ENCODE results near the gene AGAP2.

AGAP2 gene

DNA sequence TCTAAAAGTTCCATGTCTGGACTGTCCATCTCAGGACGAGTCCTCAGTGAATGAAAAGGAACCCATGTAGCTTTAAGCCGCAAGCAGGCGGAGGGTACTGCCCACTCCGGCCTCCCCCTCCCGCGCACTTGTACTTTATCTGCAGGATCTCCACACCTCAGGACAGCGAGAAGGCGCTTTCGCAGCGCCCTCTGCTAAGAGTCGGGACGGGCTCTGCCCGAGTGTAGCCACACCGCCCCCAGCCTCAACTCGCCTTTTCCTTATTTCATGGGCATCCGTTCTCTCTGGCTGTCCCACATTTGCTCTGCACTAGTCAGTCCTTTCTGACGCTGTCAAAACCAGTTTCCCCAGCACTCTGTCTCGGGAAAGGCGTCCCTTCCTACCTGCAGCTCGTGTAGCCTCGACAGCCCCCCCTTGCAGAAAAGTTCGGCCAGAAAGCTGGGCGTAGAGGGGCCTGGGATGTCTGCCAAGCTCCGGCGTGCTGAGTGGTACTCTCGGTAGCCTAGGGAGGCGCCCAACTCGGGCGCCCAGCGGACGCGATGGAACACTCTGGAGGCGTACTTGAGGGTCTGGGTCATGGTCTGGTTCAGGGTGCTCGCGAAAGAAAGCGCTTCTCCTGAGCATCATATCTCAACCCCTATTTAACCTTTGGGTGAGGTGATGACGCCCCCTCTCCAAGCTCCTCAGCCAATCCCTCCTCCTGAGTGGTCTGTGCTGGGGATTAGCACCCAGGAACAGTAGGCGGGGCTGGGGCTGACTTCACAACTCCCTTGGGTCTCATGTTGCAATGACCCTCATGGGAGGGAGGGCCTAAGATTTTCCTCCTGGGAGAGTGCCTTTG is 28.1 kb upstream of the AGAP2 start, which contains the start of gene CYP27B1:
Gene CYP27B1 (minus strand): TSS at position 615 of the 841 bp plus-strand sequence. CDS start 37 bp downstream, at position 578.
- no peak for DNase-seq

DNA sequence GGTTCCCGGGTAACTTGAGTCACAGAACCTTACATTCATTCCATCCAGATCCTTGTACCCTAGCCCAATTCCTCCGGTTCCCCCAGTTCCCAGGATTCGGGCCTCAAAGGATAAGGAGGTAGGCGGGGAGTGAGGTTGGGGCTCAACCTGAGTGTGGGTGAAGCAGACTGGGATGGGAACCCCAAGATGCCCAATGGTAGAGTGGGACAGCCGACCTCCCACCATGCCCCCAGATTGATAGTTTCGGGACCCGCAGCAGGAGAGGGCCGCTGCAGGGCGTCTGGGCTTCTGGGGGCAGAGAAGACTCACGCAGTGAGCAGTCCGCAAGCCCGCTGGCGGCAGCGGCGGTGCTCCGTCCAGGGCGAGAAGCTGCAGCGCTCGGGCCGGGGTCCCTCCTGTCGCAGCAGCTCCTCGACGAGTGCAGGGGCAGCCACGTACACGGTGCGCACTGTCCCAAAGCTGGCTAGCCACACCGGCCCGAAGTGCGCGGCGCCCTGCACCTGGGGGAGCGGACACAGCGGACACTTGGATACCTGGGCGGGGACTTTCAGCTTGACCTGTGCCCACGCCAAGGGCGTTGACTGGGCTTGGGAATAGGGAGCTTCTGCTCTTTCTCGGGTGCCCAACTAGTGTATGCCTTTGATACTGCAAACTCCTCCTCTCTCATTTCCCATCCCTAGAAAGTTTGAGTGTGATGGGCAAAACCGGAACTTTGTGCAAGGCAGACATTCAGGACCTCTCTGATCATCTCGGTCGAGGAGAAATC is 27.3 kb upstream of the AGAP2 start:
- no peak for DNase-seq

DNA sequence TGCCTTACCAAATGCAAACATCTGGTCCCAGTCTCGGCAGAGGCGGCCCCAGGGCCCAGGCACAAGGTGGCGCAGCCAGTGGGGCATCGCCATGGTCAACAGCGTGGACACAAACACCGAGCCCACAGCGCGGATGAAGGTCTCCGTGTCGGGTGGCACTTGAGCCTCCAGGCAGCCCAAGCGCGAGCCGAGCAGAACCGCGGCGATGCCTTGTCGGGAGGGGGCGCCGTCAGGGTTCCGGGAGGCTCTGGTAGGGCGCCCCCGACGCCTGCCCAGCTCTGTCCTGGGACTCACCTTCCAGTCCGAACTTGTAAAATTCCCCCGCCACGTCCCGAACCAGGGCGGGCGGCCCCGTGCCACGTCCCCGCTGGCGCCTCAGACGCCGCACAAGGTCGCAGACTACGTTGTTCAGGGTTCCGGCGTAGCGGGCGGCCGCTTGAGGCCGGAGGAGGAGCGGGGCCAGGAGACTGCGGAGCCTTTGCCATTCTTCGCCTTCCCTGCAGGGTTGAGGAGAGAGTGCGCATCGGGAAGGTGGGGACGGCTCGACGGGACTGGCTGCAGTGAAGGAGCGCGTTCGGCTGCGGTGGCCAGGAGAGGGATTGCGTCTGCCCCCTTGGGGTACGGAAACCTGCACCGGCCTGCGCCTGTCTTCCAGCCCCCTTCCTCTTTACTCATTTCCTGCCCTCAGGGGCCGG is 26.6 kb upstream of the AGAP2 start:
- no peak for DNase-seq

DNA sequence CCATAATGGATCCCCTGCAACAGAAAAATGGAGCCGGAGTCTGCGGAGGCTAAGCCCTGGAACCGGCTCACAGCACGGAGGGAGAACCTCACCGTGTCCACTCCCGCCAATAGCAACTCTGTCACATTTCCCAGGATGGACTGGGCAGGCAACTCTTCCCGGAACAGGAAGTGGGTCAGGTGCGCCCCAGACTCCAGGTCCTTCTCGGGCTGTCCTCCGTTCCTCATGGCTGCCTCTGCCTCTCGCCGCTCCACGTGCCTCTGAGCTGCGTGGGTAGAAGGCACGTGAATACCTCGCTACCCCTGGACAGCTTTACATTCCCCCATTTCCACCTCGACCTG is 26.1 kb upstream of the AGAP2 start:
- DNase-seq, result no peak

DNA sequence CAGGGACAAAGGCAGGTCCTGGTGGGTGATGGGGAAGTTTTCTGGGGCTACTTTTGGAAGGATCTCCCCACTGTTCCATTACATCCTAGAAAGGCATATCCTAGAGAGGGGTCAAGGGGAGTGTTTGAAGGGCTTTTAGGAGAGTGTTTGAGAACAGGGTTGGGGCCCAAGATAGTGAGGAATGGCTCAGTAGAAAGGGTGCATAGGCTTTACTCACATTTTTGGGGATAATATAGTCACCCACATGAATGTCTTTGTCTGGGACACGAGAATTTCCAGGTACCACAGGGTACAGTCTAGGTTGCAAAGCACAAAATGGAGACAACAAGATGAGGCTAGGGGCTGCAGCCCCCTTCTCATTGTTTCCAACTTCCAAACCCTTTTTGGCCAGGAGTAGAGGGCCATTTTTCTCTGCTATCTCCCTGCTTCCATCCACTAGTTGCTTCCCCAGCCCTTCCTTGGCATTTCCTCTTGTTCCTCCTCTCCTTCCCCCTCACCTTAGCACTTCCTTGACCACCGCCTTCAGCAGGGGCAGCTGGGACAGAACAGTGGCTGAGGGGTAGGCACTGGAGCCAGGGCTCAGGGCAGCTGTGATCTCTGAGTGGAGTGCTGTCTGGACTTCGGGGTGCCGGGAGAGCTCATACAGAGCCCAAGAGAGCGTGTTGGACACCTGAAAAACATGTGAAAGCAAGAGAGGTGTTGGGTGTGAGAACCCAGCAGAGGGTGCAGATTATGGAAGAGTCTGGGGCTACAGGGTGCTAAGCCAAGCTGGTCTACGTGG is 25.5 kb upstream of the AGAP2 start:
- no peak for DNase-seq

DNA sequence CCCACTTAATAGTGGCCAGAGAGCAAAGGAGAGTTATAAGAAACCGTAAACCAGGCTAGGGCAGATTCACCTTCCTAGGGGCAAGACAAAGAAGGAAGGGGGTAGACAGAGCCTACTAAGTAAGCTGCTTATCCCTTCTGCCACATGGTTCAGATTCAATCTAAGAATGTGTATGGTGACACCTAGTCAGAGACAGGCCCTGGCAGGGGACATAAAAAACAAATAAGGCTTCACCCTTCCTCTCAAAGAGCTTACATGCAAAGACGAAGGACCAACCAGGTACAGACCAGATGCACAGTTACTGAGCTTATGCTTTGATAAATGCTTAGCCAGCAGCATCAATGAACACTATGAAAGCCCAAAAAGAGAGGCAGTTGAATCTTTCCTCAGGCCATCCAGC is 23.9 kb upstream of the AGAP2 start:
- no peak for DNase-seq

DNA sequence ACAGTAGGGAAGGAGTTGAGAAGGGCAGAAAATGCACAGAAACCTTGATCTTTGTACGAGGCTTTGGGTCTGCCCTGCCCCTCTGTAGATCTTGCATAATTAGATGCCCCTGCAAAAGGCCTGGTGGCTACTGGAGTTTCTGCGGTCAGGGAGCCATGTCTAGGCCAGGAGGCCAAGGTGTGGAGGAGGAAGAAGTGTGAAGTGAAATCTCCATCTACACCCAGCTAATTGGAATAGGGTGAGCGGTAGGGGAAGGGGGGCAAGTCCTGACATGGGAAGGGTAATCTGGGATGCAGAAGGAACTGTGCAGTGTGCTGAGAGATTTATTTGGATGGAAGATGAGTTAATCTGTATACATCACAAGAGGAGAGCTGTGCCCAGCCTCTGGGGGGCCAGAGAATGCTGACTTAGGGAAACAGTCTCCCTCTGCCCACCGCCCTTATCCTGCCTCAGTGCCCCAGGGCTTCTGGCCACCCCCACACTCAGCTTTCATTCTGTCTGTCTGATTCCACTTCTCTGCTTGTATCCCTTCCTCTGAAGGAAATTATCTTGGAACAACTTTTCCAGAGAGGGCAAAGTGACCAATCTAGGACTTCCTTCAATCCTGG is 23.0 kb upstream of the AGAP2 start:
- DNase-seq, result no peak

DNA sequence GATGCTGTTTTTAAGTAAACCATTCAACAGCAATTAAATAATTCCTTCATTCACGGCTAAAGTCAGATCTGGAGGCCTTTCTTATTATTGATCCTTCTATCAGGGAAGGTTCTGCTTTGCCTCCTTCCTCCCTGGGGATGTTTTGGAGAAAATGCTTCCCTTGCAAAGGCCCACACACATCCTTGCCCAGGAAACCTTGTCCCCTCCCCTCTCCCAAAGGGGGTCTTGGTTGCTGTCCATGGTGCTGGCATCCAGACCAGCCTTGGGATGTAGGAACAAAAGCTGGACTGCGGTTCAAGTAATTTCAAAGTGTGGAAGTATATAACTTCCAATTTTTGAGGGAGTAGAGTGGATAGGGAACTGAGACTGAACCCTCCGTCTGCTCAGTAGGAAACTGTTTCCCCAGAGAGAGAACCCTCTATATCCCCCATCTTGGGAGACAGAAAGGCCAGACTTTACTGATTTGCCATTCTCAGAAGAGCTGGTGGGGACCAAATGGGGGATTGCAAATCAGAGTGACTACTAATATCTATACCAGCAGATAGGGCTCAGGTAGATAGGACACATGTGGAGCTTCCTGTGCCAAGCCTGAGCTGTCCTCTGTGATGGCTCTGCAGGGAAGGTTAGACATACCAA is 21.9 kb upstream of the AGAP2 start:
- DNase-seq, result no peak

DNA sequence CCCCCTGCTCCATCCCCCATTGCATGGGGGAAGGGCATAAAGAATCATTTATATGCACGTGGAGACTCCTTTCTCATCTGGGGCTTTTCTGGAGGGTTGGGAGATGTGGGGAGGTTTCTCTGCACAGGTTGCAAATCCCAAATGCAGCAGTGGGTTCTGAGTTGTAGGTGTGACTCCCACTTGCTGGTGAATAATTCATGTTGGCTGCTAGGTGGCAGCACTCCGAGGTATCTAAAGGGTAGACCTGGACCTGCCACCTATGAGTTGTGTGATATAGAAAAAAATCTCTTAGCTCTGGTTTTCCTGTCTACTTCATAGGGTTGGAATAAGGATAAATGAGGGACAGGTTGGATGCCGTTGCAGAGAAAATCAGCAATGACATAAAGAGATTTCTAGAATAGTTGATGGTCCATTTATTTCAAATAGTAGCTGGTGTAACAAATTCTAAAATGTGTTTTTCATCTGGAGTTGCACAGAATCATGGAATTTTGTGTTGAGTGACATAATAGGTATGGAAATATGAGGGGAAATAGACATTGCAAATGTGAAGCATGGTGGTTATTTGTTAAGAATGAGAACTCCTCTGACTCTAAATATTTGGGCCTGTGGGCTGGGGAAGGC is 20.9 kb upstream of the AGAP2 start:
- no peak for DNase-seq

DNA sequence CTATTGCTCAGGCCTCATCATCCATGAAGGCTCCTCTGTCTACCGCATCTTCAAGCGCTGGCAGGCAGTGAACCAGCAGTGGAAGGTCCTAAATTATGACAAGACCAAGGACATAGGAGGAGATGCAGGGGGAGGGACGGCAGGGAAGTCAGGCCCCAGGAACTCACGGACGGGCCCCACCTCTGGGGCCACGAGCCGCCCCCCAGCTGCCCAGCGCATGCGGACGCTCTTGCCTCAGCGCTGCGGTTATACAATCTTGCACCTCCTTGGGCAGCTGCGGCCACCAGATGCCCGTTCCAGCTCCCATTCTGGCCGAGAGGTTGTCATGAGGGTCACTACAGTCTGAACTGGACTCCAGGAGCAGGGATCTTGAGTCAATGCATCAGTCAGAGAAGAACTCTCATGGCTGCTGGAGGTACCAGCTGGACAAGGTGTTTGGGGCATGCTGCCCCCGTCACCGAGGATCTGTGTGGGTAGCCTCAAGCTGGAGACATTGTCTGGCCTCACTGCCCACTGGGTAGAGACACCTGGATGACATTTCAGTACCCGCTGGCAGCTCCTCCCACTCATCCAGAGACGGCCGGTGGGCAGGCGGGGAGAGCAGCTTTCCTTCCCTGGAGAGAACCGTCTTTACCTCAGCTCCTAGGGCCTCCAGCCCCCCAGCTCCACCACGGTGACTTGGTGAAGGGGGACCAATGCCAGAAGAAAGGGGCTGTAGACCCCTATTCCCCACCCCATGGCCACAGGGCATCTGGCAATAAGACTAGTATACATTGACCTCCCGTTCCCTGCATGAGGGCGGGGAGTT is 20.2 kb upstream of the AGAP2 start:
- no peak for DNase-seq

DNA sequence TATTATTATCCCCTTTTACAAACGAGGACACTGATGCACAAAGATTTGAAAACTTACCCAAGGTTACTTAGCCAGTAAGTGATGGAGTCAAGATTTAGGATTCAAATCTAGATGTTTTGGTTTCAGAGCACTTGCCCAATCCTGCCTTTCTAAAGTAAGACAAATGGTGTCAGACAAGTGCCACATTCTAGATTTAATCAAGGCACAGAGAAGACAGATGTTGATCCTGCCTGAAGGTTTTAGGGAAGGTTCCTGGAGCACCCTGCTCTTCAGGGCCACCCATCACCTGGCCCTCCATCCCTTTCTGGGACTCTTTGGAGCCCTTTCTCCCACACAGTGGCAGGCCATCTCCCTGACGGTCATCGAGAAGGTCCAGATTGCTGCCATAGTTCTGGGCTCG is 19.2 kb upstream of the AGAP2 start:
- no peak for DNase-seq

DNA sequence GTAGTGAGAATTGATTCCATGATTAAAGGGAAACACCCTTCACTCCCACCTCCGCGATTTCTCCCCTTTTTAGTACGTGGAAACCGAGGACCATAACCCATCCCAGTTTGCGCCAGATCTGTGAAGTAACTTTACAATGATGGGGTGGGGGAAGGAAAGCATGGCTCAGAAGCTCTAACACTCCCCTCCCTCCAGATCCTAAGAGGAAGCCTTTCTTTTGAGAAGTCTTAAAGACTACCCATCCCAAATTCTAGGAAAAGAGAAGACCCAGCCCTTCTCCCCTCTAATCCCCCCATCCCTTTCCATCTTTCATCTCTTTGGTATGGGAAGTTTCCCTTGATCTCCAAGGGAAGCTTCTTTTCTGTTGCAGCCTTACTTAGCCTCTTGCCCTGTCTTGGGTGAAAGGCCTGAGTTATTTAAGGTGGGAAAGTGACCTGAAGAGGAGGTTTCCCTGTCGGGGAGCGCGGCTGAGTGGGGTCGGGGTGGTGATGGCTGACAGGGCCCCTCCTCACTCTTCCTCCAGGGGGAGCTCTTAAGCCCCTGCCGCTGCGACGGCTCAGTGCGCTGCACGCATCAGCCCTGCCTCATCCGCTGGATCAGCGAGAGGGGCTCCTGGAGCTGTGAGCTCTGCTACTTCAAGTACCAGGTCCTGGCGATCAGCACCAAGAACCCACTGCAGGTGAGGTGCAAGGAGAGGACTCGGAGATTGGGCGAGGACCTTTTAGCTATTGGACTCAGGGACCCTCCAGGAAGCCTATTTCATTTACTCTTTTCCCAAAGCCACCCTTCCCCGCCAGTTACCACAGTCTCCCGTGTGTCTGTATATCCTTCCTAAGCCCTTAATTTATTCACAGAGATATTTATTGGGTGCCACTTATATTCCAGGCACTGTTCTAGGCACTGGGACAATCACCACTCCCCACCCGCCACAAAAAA is 18.1 kb upstream of the AGAP2 start:
- no peak for DNase-seq

DNA sequence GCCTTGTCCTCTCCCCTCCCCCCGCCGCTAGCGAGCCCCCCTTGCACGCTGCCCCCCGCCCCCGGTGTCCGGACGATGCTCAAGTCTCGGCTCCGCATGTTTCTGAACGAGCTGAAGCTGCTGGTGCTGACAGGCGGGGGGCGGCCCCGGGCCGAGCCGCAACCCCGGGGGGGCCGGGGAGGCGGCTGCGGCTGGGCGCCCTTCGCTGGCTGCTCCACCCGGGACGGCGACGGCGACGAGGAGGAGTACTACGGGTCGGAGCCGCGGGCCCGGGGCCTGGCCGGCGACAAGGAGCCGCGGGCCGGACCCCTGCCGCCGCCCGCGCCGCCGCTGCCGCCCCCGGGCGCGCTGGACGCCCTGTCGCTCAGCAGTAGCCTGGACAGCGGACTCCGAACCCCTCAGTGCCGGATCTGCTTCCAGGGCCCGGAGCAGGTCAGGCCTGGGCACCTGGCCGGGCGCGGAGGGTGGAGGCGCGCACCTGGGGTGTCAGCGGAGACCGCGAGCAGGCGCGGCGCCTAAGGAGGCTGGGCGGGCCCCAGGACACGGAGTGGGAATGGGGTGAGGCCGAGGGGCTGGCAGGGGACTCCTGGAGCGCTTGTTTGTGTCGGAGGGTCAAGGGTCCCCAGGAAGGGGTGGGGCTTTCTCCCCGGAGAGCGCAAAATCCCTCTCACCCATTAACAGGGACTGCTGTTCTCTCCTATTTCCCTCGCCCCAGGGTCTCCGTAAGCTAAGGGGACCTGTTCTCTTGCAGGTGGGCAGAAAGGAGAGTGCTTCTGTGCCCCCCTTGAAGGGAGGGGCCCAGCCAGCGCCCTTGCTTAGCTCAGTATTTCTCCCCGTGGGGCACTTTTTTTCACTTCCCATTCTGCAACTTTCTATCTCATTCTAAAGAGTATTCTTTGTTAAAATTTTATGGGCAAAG is 17.2 kb upstream of the AGAP2 start:
- no peak for DNase-seq

DNA sequence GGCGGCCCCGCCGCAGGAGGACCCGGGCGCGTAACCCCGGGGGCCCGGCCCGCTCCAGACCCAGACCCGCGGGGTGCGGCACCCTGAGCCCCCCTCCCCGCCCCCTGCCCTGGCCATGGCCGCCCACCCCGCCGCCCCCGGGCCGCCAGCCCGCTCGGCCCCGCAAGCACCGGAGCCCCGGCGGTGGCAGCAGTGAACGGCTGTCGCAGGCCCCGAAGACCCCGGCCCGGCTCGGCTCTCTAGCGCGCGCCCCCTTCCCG is 16.6 kb upstream of the AGAP2 start:
- DNase-seq, result no peak

DNA sequence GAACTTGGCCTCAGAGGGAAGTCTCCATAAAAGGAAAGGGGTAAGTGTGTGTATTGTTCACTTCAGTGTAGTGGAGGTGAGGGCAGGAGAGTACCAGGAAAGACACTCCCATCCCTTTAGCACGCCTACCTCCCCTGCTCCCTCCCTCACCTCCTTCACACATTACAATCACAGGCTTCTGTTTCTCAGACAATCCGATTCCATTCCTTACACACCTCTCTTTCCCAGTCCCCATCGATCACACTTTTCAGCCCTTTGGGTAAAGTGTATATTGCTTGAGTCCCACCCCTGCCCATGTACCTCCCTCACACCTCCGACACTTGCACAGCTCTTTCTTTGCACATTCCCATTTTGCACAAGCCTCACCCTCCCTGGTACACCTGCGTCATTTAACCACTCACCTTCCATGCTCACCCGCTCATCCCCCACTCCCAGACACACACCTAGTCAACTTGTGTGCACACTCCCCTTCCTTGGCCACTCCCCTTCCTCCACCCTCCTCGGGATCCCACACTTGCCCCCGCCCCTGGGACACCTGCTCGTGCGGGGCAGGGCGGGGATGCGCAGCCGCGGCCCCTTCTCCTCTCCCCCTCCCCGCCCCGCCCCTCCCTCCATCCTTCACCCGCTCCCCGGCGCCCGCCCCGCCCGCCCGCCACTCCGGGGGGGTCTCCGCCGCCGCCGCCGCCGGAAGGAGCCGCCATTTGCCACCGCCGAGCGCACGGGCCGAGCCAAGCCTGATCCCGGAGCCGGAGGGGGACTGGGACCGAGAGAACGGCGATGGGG is 16.1 kb upstream of the AGAP2 start, which contains the start of gene MARCHF9:
Gene MARCHF9 (plus strand): TSS at position 693 of the 783 bp plus-strand sequence. CDS start 426 bp downstream, outside the sequence.
- DNase-seq, result peak in 1 of 2 experiments; percentile 52

DNA sequence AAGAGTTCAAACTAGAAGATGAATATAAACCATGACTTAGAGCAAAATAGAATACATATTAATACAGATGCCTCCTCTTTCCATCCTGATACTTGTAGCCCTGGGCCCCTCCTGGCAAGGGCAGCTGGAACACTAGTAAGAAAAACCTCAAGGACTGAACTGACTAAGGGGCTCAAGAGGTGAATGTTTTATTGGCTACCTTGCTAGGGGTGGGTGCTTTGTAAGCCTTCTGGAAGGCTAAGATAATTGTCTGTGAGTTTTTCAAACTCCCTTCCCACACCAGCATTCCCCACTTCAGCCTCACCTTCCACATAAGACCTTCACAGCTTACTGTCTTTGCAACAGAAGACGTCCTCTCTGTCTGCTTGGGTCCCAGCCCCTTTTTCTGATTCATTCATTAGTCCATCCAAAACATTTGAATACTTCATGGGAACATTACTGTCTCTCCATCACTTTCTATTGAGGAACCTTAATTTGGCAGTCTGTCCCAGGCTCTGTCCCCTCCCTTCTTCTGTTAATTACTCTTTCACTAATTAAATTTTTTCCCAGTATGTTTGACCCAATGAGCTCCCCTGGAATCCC is 15.3 kb upstream of the AGAP2 start:
- DNase-seq, result no peak

DNA sequence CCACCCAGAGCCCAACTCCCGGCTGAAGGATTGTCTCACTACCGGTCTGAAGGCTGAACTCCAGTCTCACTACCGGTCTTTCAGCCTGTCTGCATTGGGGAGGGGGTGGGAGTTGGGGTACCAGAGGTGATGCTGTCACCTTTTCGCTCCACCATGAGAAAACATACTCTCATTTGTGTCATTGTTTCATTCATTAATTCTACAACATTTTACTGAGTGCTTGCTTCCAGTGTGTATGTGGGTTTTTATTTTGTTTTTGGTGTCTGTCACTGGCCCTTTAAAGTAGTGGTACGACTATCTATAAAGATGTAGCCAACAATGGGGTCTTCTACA is 14.1 kb upstream of the AGAP2 start:
- DNase-seq, result no peak
